HG03558 (cell line): ENCODE results near the gene FREY1.

Source experiments
- ATAC-seq: cut with Tn5 transposase; IDR thresholded peaks from one replicate; pipeline ENCODE4 v1.9.1; 2021; ENCODE audit warnings: moderate number of reproducible peaks; ENCODE audit not compliant: unreplicated experiment; ENCODE audit errors: extremely low read depth

FREY1 gene

DNA sequence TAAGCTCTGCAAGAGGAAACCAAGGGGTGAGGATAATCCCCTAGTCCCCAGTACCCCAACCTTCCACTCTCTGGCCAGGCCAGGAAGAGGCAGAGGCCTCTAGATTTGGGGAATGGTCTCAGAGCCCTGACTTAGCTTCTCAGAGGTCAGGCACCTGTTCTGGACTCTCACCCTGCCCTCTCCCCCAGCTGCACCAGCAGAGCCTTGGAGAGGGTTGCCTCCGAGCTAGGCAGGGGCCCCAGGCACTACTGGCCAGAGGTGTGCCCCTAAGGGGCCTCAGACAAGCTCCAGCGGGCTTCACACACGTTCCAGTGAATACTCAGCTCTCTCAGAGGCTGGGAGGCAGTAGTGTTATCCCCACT is 8.0 kb downstream of the FREY1 start:
- ATAC-seq: no peak

DNA sequence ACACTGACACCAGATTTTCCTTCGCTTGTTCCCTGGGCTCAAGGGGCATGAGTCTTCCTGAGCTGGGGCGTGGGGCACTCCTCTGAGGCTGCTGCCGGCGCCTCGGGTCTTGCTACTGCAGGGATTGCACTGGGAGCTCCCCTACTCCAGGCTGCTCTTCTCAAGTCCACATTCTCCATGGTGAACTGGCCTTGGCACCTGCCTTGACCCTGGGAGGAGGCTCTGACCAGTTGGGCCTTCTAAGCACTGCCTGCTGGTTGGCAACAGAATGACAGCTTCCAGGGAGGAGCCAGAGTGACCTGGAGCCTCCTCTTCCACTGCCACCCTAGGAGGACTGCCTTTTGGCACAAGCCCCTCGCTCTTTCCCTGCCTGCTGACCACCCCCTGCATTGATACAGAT is 9.5 kb downstream of the FREY1 start:
- ATAC-seq: no peak

DNA sequence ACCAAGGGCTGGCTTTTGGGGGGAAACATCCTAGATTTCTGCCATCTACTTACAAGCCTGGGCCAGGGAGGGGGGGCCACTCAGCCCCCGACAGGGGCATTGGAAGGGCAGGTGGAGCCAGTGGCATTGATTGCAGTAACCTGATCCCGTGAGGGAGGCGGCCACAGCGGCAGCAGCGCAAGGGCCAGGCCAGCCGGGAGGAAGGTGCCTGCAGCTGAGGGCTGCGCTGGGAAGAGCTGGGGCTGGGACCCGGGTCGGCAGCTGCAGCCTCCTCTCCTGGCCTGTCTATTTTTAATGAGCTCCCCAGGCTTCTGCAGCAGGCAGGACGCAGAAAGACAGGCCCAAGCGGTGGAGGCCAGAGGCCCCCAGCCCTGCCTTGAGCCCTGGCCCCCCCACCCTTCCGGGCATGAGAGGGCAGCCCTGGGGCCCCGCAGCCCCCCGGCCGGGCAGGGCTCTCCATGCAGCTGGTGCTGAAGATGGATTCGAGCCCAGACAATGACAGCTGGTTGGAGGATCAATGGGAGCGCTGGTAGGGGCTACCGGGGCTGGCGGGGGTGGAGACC is 10.6 kb downstream of the FREY1 start:
- ATAC-seq: no peak

GRCh38 chr11:45895553-45896259 is 11.4 kb downstream of the FREY1 start:
- ATAC-seq: no peak

DNA sequence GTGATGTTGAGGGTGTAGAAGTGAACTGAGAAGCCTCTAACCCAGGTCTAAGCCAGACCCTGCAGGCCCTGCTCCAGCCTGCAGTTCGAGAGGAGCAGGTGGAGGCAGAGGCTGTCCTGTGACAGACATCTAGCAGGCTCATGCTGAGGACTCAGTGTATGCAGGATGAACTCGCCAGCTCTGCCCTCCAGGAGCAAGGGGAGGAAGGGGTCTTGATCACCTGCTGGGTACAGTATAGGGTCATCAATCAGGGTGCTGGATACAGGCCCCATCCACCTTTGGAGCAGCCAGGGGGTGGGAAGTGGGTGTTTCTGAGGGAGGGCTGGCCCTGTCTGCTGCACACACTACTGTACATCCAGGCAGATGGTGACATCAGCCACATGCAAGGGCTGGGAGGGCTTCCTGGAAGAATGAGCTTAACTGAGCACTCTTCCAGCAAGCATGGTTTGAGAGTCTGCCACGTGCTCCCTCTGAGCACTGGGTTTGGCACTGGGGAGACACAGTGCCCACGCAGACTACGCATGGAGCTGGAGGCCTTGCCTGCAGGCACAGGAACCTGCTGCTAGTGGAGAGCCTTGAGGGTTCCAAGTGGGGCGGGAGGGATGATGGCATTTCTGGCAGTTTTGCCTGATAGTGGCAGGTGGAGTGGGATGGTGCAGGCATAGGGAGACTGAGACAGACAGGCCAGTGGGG is 12.4 kb downstream of the FREY1 start:
- no peak for ATAC-seq

DNA sequence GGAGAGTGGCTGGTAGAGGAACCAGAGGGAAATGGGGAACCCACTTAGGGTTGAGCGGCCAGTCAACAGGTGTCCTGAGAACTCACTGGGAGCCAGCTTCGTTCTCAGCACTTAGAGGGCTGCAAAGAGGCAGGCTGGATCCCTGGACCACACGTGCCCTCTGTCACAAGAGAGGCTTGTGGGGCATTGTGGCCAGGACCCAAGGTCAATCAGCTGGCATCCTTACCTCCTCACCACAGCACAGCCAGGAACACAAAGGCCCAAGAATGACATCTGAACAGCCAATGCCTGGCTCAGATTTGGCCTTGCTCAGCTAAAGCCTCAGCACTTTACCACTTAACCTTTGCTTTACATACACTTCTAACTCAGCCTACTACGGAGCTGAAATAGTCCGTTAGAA is 14.2 kb downstream of the FREY1 start:
- no peak for ATAC-seq

DNA sequence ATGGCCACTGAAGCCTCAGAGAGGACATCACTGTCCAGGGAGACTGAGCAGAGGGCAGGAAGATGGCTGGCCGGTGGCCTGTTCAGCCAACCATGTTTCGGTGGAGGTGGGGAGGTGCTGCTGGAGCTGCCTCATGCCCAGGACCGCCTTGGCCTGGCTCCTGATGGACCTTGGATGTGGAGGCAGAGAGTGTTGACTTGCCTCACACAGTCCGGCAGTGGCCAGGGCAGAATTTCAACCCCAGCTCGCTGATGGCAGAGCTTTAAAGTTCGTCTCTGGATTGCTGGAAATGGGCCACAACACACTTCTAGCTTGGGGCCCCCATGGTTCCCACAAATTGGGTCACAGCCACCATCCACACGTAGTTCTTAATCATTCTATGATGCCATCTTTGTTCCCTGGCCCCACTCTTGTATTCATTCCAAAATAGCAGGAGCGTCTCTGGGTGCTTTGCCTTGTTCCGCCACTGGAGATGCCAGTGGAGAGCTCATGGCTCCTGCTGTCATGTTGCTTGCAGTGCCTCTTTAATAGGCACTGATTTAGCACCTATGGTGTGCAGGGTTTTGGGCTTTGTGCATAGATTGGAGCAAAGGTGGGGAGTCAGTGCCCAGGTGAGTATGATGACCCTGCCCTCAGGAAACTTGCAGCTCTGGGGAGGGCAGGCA is 16.1 kb downstream of the FREY1 start:
- ATAC-seq: no peak

GRCh38 chr11:45889966-45890365 is 17.1 kb downstream of the FREY1 start:
- ATAC-seq: no peak

- ATAC-seq: no peak
Observed at GRCh38 chr11:45889555-45889954, 17.5 kb downstream of the FREY1 start.

DNA sequence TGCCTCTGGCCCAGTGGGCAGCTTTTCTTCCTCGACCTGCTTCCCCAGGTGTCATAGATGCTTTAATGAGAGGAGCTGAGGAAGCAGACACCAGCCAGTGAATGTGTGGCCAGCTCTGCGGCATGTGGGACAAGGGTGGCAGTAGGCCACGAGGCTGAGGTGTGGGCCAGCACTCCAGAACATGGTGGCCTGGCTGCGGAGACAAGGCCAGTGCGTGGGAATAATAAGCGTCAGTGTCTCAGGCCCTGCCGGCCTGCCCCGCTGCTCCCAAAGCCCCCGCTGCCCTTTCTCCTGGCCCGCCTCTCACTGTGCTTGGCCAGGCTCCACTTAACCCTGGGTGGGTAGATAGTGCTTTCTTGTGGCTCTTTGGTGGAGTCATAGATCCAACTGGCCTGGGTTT is 19.5 kb downstream of the FREY1 start:
- ATAC-seq: no peak

- ATAC-seq: no peak
Observed at GRCh38 chr11:45886816-45887520, 20.1 kb downstream of the FREY1 start.

- ATAC-seq: no peak
Observed at GRCh38 chr11:45885921-45886721, 20.9 kb downstream of the FREY1 start.

DNA sequence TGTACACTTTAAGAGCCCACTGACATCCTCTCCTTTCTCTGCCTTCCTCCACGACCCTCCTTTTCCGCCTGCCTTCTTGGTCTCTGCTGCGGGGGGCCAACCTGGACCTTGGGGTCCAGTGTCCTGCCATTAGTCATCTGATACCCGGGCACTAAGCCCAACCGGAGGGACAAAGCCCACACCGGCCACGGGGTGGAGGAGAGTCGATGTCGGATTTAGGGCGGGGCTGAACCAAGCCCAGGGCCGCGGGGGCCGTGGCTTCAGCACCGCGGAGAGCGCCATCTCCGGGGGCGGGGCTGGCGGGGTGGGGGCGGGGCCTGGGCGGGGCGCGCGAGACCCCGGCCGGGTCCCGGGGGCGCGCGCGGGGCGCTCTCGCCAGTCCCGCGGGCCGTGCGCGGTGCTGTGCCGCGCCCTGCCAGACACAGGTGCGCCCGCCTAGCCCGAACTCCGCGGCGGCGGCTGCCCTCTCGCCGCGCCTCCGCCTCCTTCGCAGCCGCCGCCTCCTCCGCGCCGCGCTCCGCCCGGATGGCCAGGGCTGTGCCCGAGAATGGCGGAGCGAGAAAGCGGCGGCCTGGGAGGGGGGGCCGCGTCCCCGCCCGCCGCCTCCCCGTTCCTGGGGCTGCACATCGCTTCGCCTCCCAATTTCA is 21.7 kb downstream of the FREY1 start, which contains the start of gene MAPK8IP1:
Gene MAPK8IP1, plus strand, starts transcription at position 378 of the 647 bp plus-strand sequence. Its CDS starts 170 bp downstream, at position 548.
- no peak for ATAC-seq

DNA sequence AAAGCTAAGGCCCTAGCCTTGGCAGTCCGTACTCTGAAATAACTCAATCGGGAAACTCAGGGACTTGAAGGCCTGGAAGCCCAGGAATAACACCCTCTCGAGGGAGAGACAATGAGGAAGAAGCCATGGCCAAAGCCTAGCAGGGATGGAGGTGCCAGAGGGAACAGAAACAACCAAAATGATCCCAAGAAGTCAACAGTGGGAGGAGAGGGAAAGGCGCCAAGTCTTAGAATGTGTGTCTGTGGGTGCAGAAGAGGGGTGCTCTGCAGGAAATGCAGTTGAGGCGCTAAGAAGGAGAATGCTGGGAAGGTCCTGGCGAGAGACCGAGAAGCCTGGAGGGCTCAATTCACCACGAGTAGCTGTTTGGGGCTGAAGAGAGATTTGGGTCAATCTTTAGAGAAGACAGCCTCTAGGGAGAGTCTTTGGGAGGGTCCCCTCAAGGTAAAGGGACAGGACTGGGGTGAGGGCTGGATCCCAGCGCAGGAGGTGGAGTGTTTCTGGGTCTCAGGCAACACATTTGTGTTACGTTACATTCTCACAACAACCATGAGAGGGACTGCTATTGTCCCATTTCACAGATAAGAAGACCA is 22.4 kb downstream of the FREY1 start:
- ATAC-seq: no peak

- no peak for ATAC-seq
Observed at GRCh38 chr11:45881708-45882368, 25.2 kb downstream of the FREY1 start.

DNA sequence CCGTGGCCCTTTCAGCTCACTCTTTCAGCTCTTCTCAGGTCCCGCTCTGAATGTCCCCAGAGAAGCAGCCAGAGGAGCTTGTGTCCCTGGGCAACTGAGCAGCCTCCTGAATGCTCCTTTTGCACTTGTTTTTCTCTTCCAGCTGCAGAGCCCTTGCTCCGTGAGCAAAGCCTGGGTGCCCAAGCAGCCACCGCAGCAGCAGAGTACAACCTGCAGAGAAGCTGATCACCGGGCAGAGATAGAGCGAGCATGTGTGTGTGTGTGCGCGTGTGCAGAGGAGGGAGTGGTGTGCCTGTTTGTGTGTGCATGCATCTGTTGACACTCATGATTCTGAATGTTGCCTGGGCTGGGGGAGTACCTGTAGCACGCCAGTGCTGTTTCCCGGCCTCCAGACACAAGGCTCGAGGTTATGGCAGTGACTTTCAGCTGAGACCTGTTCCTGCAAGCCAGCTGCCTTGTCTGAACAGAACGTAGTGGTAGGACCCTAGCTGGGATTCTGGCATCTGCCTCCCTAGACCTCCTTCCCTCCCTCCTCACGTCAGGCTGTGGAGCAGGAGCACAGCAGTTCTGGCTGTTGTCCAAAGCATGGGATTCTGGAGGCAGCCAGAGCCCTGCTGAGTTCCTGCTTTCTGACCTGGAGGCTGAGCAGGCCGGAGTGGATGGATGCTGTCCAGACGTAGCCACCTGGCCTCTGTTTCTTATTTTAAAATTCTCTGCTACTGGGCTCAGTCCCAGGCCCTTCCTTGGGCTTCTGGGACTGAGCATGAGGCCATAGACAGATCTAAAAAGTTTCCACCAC is 26.1 kb downstream of the FREY1 start:
- no peak for ATAC-seq

DNA sequence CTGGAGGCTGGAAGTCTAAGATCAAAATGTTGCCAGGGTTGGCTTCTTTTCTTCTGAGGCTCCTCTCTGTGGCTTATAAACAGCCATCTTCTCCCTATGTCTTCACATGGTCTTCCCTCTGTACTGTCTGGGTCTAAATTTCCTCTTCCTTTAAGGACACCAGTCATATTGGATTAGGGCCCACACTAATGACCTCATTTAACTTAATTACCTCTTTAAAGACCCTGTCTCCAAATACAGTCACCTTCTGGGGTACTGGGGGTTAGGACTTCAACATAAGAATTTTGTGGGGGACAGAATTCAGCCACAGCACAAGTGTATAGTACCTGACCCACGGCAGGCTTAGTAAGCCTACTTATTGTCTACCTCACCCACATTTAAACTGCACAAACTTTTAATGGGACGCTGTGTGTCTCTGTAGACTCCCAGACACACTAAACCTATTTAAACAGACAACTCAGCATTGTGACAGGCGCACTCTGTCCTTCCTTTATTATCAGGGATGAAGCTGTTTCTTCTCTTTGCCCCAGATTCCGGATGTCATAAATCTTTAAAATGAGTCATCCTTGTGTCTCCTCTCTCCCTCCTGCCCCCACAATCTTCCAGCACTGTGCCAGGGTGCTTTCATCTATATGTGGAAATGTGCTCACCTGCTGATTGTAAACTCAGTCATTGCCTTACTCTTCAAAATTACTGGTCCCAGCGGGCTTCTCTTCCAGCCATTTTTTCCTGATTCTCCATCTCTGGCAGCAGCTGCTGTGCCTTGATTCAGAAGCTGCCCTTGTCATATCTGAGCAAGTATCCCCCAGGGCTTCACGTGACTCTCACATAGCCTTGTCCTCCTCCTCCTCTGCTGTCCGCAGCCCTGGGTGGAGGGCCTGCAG is 27.0 kb downstream of the FREY1 start:
- no peak for ATAC-seq
